Measurements from ENCODE around the gene FAM117B. TPM values are rescaled to one million over a fixed set of nuclear protein-coding genes. Genes with fewer than 3 reads are reported as not detected.

The FAM117B gene
- total RNA-seq, 1 experiment from 2014 or later: 24.0 TPM

GRCh38 chr2:202627042-202627441 is 7.7 kb upstream of the FAM117B start:
- no peak overlapping the region for H4K5ac ChIP-seq (ENCODE audit: insufficient read length, low read depth, low read length)
- H3K14ac ChIP-seq (ENCODE audit: insufficient read depth, low read length): no peak overlapping the region
- H4K8ac ChIP-seq (replicated peaks; ENCODE audit: insufficient read length, low read depth, low read length): no peak overlapping the region
- no peak overlapping the region for H3K9ac ChIP-seq (ENCODE audit: extremely low read depth, insufficient read length, low read length)
- H3K79me1 ChIP-seq (ENCODE audit: insufficient read depth, low read depth, low read length, poor library complexity, severe bottlenecking): no peaks in the 10 kb centered on the region
- no peak for DNase-seq
- H3K4me2 ChIP-seq (ENCODE audit: insufficient read depth, insufficient read length, low read length): no peak overlapping the region
- H2BK15ac ChIP-seq (ENCODE audit: low read depth, low read length): no peak overlapping the region
- no peaks in the 10 kb centered on the region for H3K9me3 ChIP-seq (ENCODE audit: control insufficient read depth, low read depth, low read length)
- H2AK5ac ChIP-seq (ENCODE audit: insufficient read length, low read length): no peak overlapping the region
- Mint-ChIP-seq H3K27ac (no peak overlapping the region), H3K4me1 (no peaks in the 10 kb centered on the region), H3K27me3 (ENCODE audit: low read depth) (no peaks in the 10 kb centered on the region), H3K4me3 (no peak overlapping the region), H3K36me3 (ENCODE audit: insufficient read depth in 1 of 3, low read depth in 3 of 3) (no peaks in the 10 kb centered on the region), H3K9me3 (no peaks in the 10 kb centered on the region)
- H3K4ac ChIP-seq (ENCODE audit: low read depth, low read length): no peak overlapping the region
- TF ChIP-seq CTCF (conservative IDR thresholded peaks at IDR 0.05): no peak
- H3K27ac ChIP-seq (ENCODE audit: insufficient read length, low read depth, low read length): no peak overlapping the region
- no peak overlapping the region for H4K91ac ChIP-seq (ENCODE audit: insufficient read length, low read depth, low read length)
- H2BK120ac ChIP-seq (ENCODE audit: low read depth, low read length, poor library complexity, severe bottlenecking): no peak overlapping the region
- H3K27me3 ChIP-seq (ENCODE audit: insufficient read depth, low read length): no peaks in the 10 kb centered on the region
- H3K23ac ChIP-seq (ENCODE audit: insufficient read length, low read depth, low read length): no peak overlapping the region
- H3K18ac ChIP-seq (ENCODE audit: insufficient read length, low read depth, low read length): no peak overlapping the region
- no peak overlapping the region for H2BK20ac ChIP-seq (ENCODE audit: low read depth, low read length, poor library complexity, severe bottlenecking)
- WGBS (ENCODE audit: extremely low coverage, insufficient read length, low lambda C conversion rate): no CpG with 5 or more reads among the region's 4 CpGs
- no peak overlapping the region for H2BK5ac ChIP-seq (ENCODE audit: insufficient read length, low read length)
- H4K20me1 ChIP-seq (ENCODE audit: control insufficient read depth, insufficient read depth, insufficient read length): no peaks in the 10 kb centered on the region
- H3K79me2 ChIP-seq (ENCODE audit: insufficient read depth, low read length): no peaks in the 10 kb centered on the region
- H3K56ac ChIP-seq (ENCODE audit: insufficient read length, low read depth, low read length): no peak overlapping the region
- no peaks in the 10 kb centered on the region for H3K4me1 ChIP-seq (ENCODE audit: insufficient read depth, low read length)
- H2BK12ac ChIP-seq (ENCODE audit: insufficient read length, low read depth, low read length): no peak overlapping the region
- no peak overlapping the region for H2AFZ ChIP-seq (ENCODE audit: low read length)
- H3T11ph ChIP-seq (ENCODE audit: low read length): no peak overlapping the region
- no peaks in the 10 kb centered on the region for H3K23me2 ChIP-seq (ENCODE audit: insufficient read length, low read depth, low read length, poor library complexity, severe bottlenecking)

All from H9 (cell line).